Ureter (tissue), 1 donor: ENCODE results near the gene ZNF319. TPM values are rescaled to one million over a fixed set of nuclear protein-coding genes. Genes with fewer than 3 reads are reported as not detected.
A peak's percentile ranks its signal among the peaks of the same experiment; 100 is the strongest.
"Not testable (repeated sequence)": the region's sequence is repeated elsewhere in the genome, so short reads cannot be mapped to it uniquely, and the experiment has no call there.

ENCODE experiments used
- DNase-seq: peaks from one replicate; pipeline ENCODE4 v3.0.0-alpha.2; 2020; ENCODE audit warnings: low spot score
- total RNA-seq: library from RNA; stranded (reverse); gene quantifications from one replicate; pipeline ENCODE4 v1.2.4, GENCODE V29; 2023
- donor health status: DM: yes; HTN: yes; CAD: no.

The ZNF319 gene
- total RNA-seq, 1 donor from 2014 or later: 24.7 TPM

GRCh38 chr16:58022601-58023371, 22.3 kb upstream of the ZNF319 start:
- peak; percentile 87 for DNase-seq

- DNase-seq: no peak
These were observed 21.4 kb upstream of the ZNF319 start for GRCh38 chr16:58021661-58022551.

GRCh38 chr16:58020628-58021521, 20.4 kb upstream of the ZNF319 start:
- peak; percentile 71 for DNase-seq

GRCh38 chr16:58019866-58020538, 19.5 kb upstream of the ZNF319 start:
- DNase-seq: no peak

GRCh38 chr16:58018803-58019202, 18.3 kb upstream of the ZNF319 start:
- DNase-seq: no peak

- no peak for DNase-seq
These were observed 16.5 kb upstream of the ZNF319 start for GRCh38 chr16:58016840-58017446.

- DNase-seq: no peak
These were observed 12.9 kb upstream of the ZNF319 start for GRCh38 chr16:58013201-58013956.

- DNase-seq: no peak
These were observed 12.0 kb upstream of the ZNF319 start for GRCh38 chr16:58012481-58012880.

GRCh38 chr16:58011652-58012051, 11.2 kb upstream of the ZNF319 start:
- no peak for DNase-seq

- DNase-seq: no peak
These were observed 10.4 kb upstream of the ZNF319 start for GRCh38 chr16:58010886-58011285.

GRCh38 chr16:58009856-58010416, 9.5 kb upstream of the ZNF319 start:
- DNase-seq: no peak

GRCh38 chr16:58004736-58005135, 4.3 kb upstream of the ZNF319 start:
- DNase-seq: not testable (repeated sequence)

GRCh38 chr16:58002936-58003335, 2.5 kb upstream of the ZNF319 start:
- DNase-seq: no peak

GRCh38 chr16:58002416-58002800, 1.9 kb upstream of the ZNF319 start:
- no peak for DNase-seq

GRCh38 chr16:58001781-58002415, 1.4 kb upstream of the ZNF319 start:
- DNase-seq: no peak

GRCh38 chr16:58000706-58001676, 519 bp upstream of the ZNF319 start, which contains the start of gene USB1:
Gene USB1 (plus strand): TSS chr16:58001407. CDS start chr16:58001484, 77 bp downstream.
- peak; percentile 88 for DNase-seq

- DNase-seq: no peak
These were observed 1.0 kb downstream of the ZNF319 start for GRCh38 chr16:57999366-57999970.

GRCh38 chr16:57998992-57999365, 1.5 kb downstream of the ZNF319 start:
- DNase-seq: no peak
